RWPE1 (cell line): ENCODE measurements around the gene IQCK.
A peak's percentile ranks its signal among the peaks of the same experiment; 100 is the strongest.

Experiments used
- CTCF ChIA-PET: fragments of 350-600 bp; sonication (Branson Sonifier 250); formaldehyde crosslinking; extraction: SDS; loops from one replicate; lab custom pipeline; 2021; lab: Yijun Ruan, JAX
- POLR2A ChIA-PET: fragments of 400-600 bp; formaldehyde crosslinking; extraction: SDS; loops from one replicate; lab custom pipeline; 2020; ENCODE audit warnings: antibody characterized with exemption; ENCODE audit not compliant: low non-redundant PET; lab: Yijun Ruan, JAX
- DNase-seq: peaks from one replicate; pipeline ENCODE4 v3.0.0; 2012; ENCODE audit warnings: low spot score
- H3K27ac ChIP-seq: fragments of 450-650 bp; 2 replicates; pipeline ENCODE4 v1.5.1; 2017
- TF ChIP-seq, protein P1 (sequence below): fragments of 450-650 bp; conservative IDR thresholded peaks from 2 replicates; pipeline ENCODE4 v1.5.1; 2017; ENCODE audit warnings: low read depth, mild to moderate bottlenecking

IQCK gene

DNA sequence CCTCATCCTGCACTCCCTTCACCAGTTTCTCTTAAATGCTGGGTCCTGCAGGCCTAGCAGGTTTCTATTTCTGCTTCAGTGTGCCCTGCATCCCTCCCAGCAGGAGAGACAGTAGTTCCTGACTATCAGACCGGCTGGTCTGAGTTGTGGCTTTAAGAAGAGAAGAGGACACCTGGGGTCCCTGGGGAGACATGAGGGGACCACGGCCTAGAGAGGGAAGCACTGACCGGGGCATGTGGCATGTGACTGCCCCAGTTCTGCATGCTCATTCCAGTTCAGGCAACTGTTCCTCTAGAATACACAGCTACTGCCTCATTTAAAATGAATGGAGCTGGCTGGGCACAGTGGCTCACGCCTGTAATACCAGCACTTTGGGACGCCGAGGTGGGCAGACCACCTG lies 105.3 kb downstream of the IQCK start:
- ChIA-PET CTCF (no interaction called here), POLR2A (no interaction called here)
- DNase-seq, result no peak
- no peak overlapping the region for H3K27ac ChIP-seq
- TF ChIP-seq, protein P1, sequence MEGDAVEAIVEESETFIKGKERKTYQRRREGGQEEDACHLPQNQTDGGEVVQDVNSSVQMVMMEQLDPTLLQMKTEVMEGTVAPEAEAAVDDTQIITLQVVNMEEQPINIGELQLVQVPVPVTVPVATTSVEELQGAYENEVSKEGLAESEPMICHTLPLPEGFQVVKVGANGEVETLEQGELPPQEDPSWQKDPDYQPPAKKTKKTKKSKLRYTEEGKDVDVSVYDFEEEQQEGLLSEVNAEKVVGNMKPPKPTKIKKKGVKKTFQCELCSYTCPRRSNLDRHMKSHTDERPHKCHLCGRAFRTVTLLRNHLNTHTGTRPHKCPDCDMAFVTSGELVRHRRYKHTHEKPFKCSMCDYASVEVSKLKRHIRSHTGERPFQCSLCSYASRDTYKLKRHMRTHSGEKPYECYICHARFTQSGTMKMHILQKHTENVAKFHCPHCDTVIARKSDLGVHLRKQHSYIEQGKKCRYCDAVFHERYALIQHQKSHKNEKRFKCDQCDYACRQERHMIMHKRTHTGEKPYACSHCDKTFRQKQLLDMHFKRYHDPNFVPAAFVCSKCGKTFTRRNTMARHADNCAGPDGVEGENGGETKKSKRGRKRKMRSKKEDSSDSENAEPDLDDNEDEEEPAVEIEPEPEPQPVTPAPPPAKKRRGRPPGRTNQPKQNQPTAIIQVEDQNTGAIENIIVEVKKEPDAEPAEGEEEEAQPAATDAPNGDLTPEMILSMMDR, result no peak

DNA sequence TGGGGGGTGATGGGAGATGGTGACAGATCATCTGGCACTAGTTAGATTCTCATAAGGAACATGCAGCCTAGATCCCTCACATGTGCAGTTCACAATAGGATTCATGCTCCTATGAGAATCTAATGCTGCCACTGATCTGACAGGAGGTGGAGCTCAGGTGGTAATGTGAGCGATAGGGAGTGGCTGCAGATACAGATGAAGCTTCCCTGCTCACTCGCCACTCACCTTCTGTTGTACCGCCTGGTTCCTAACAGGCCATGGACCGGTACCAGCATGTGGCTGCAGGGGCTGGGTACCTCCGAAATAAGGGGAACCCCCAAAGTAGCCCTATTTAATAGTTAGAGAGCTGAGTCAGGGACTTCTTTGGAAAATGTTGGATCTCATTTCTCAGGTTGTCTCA lies 106.1 kb downstream of the IQCK start:
- TF ChIP-seq, protein P1, result no peak
- ChIA-PET CTCF (interaction anchor here (0.8 kb wide), 1 partner anchor 152 kb away, joined by 3 read pairs; no protein-coding TSS in a partner anchor), POLR2A (interaction anchor here (0.6 kb wide), 1 partner anchor 127 kb away, joined by 4 read pairs; no protein-coding TSS in a partner anchor)
- DNase-seq, result no peak
- H3K27ac ChIP-seq, result no peak overlapping the region

DNA sequence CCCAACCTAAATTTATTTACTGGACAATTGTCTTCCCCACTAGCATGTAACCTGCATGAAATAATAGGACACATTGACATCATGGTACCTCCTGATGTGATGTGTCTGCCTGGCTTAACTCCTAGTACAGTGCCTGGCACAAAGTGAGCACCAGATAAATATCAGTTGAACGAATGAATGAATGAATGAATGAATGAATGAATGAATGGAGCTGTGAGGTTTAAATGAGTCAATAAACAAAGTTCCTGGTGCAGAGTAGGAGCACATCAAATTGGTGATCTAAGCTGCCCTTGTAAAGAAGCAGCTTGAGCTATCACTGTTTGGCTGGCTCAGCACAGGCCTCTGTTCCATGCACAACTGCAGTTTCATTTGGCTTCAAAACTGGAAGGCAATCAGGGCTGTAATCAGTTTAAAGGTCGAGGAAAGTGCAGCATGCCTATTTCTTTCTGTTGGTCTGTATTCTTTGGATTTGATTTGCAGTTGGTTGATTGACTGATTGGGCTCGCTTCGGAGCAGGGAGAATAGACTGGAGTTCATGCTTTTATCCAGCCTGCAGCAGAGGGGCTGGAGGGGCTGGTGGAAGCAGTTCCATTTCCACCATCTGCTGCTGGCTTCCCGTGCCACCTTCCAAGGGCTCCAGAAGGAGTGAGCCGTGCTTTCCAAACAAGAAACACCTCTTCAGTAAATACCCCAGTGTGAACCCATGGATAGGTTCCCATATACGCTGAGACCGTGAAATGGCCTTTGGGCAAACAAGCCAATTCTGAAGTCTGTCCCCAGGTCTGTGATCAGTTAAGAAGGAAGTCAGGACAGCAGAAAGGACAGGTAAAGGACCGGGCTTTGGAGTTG lies 112.0 kb downstream of the IQCK start:
- H3K27ac ChIP-seq, result no peak overlapping the region
- no peak for DNase-seq
- CTCF ChIA-PET, result interaction anchor here (0.6 kb wide), 1 partner anchor 50 kb away, joined by 3 read pairs; no protein-coding TSS in a partner anchor
- POLR2A ChIA-PET, result no interaction called here
- TF ChIP-seq, protein P1, result no peak

DNA sequence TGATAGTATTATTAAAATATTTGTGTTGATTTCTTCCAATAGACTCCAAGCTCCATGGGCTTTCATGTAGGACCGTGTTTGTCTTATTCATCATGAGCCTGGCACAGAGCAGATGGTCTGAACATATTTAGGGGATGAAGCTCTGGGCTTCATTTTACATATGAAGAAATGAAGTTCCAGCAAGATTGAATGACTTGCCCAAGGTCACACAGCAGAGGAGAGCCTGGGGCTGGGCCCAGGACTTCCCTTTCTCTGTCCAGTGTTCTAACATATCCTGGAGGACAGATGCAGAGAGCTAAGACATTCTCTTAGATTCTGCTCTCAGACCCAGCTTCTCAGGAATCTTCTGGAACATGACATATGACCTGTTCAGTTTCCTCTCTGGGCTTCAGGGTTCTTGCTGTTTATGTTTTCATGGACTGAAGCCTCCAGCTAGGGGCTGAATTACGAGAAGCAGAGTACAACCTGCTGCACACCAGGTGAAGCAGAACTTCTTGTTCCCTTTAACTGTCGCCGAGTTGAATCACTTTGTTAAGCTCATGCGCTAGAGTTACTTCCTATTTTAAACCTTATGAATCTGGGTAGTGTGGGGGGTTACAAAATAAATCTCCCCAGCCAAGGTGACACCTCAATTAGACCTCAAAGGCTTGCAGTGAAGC lies 113.0 kb downstream of the IQCK start:
- no peak overlapping the region for H3K27ac ChIP-seq
- POLR2A ChIA-PET, result no interaction called here

DNA sequence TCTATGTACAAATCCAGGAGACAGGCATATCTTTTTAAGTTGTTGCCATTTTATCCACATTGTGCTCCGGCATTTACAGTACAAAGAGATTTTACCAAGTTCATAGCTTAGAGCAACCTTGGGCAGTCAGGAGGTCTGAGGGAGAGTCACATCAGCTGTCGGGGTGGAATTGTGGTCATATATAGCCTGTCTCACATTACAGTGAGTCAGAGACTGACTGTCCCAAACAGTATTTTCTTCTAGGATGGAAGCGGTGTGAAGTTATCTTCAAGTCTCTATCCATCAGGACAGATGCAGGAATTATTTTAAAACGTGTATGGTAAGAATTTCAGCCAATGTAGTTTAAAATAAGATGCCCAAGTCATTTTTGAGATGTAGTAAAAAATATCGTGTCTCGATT lies 113.6 kb downstream of the IQCK start:
- peak; percentile 9 for DNase-seq
- POLR2A ChIA-PET, result no interaction called here
- CTCF ChIA-PET, result no interaction called here
- H3K27ac ChIP-seq, result no peak overlapping the region
- TF ChIP-seq, protein P1, result no peak

More for the DNA sequence above, 113.0 kb downstream of the IQCK start:
- CTCF ChIA-PET, result interaction anchor here (0.5 to 0.6 kb wide), 3 partner anchors 49 to 247 kb away, joined by 3 read pairs; no protein-coding TSS in a partner anchor
- no peak for DNase-seq
- TF ChIP-seq, protein P1, result no peak

DNA sequence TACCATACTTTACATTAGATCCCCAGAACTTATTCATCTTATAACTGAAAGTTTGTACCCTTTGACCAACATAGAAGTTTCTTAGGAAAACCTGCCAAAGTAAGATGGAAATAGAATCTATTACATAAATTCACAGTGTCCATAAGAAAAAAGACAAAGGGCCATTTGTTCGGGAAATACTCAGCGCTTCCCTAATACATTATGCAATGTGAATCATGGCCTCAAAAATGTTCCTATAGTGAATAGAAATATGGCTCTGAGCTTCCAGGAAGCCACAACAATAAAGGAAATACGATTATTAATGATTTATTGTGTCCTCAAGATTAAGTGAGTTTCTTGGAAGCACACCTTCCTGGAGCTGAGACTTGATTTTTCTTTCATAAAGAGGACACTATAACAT lies 115.1 kb downstream of the IQCK start:
- ChIA-PET POLR2A (no interaction called here), CTCF (no interaction called here)
- H3K27ac ChIP-seq, result no peak overlapping the region
- no peak for DNase-seq
- TF ChIP-seq, protein P1, result no peak
